AG10803 (cell line): ENCODE data around the gene MTUS2.

Experiments
- DNase-seq: peaks from one replicate; pipeline ENCODE4 v3.0.0; 2010; ENCODE audit warnings: low read depth
- H3K4me3 ChIP-seq: 2 replicates; pipeline ENCODE4 v1.5.1; 2011; ENCODE audit warnings: mild to moderate bottlenecking, low read length, control low read depth
- CTCF ChIP-seq: conservative IDR thresholded peaks from 2 replicates; pipeline ENCODE4 v1.5.1; 2011; ENCODE audit warnings: mild to moderate bottlenecking, low read length, control low read depth, inconsistent platforms

The MTUS2 gene

GRCh38 chr13:29099781-29100406 is 279.8 kb downstream of the MTUS2 start:
- H3K4me3 ChIP-seq: no peak overlapping the region
- no peak for DNase-seq
- no peak for TF ChIP-seq CTCF

GRCh38 chr13:29100758-29101157 is 280.6 kb downstream of the MTUS2 start:
- no peak for TF ChIP-seq CTCF
- DNase-seq: no peak

GRCh38 chr13:29101409-29101808 is 281.3 kb downstream of the MTUS2 start:
- TF ChIP-seq CTCF: no peak
- H3K4me3 ChIP-seq: no peak overlapping the region
- no peak for DNase-seq

More at GRCh38 chr13:29100758-29101157, 280.6 kb downstream of the MTUS2 start:
- no peak overlapping the region for H3K4me3 ChIP-seq

GRCh38 chr13:29101905-29102304 is 281.8 kb downstream of the MTUS2 start:
- DNase-seq: no peak
- no peak overlapping the region for H3K4me3 ChIP-seq
- TF ChIP-seq CTCF: no peak

GRCh38 chr13:29103065-29103800 is 283.1 kb downstream of the MTUS2 start:
- H3K4me3 ChIP-seq: no peak overlapping the region
- TF ChIP-seq CTCF: no peak
- no peak for DNase-seq

GRCh38 chr13:29104461-29104860 is 284.3 kb downstream of the MTUS2 start:
- no peak for DNase-seq
- no peak overlapping the region for H3K4me3 ChIP-seq

More at GRCh38 chr13:29104461-29104860, 284.3 kb downstream of the MTUS2 start:
- TF ChIP-seq CTCF: no peak
